IPS-18c (cell line): Measurements from ENCODE around the gene DCAF6.
"Not testable (repeated sequence)": the region's sequence is repeated elsewhere in the genome, so short reads cannot be mapped to it uniquely, and the experiment has no call there.

Experiments used
- H3K4me3 ChIP-seq: 2 replicates; pipeline ENCODE4 v1.7.0; 2013; ENCODE audit warnings: low read depth, mild to moderate bottlenecking, low read length, moderate library complexity; ENCODE audit not compliant: insufficient read depth
- H3K9me3 ChIP-seq: one replicate; pipeline ENCODE4 v1.6.1; 2013; ENCODE audit warnings: mild to moderate bottlenecking, low read length, moderate library complexity; ENCODE audit not compliant: control insufficient read depth, insufficient read depth

DCAF6 gene, protein sequence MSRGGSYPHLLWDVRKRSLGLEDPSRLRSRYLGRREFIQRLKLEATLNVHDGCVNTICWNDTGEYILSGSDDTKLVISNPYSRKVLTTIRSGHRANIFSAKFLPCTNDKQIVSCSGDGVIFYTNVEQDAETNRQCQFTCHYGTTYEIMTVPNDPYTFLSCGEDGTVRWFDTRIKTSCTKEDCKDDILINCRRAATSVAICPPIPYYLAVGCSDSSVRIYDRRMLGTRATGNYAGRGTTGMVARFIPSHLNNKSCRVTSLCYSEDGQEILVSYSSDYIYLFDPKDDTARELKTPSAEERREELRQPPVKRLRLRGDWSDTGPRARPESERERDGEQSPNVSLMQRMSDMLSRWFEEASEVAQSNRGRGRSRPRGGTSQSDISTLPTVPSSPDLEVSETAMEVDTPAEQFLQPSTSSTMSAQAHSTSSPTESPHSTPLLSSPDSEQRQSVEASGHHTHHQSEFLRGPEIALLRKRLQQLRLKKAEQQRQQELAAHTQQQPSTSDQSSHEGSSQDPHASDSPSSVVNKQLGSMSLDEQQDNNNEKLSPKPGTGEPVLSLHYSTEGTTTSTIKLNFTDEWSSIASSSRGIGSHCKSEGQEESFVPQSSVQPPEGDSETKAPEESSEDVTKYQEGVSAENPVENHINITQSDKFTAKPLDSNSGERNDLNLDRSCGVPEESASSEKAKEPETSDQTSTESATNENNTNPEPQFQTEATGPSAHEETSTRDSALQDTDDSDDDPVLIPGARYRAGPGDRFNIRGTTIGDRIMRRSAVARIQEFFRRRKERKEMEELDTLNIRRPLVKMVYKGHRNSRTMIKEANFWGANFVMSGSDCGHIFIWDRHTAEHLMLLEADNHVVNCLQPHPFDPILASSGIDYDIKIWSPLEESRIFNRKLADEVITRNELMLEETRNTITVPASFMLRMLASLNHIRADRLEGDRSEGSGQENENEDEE

DNA sequence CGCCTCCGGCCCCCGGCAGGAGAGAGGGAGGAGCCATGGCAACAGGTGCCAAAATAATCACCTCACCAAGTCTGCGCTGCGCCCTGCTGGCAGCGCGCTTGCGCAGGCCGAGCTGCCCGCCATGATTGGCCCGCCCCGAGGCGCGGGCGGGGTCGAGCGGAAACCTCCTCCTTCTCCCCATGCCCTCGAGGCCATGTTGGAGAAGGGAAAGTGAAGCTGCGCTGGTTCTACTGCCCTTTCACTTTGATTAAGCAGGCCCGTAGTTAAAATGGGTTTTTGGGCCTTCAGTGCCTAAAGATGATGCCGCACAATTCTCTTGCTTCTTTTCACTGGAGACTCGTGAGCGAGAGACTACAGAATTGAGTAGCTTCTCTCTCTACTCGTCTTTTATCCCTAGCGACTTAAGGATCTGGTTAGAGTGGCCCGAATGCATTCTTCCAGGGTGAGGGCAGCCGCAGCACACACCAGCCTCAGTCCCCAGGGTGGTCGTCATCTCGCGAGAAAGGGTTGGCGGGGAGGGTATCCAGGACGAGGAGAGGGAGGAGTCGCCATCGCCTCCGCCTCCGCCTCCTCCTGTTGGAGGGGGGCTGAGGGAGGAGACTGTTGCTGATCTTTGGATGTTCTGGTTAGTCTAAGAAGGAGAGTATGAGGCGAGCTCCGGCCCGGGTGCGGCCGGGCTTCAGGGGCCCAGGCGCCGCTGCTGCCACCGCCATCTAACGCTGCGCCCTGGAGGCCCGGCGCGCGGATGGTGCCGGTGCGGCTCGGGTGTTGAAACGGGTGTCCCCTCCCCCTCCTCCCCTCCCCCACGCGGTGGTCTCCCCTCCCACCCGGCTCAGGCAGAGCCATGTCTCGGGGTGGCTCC, at the start of gene DCAF6:
DCAF6 (plus strand) TSS at position 616 of the 862 bp plus-strand sequence; CDS start at position 845, 229 bp downstream.
- H3K9me3 ChIP-seq: no peaks in the 10 kb centered on the region
- H3K4me3 ChIP-seq: peak within 1 kb of the TSS; percentile 91

DNA sequence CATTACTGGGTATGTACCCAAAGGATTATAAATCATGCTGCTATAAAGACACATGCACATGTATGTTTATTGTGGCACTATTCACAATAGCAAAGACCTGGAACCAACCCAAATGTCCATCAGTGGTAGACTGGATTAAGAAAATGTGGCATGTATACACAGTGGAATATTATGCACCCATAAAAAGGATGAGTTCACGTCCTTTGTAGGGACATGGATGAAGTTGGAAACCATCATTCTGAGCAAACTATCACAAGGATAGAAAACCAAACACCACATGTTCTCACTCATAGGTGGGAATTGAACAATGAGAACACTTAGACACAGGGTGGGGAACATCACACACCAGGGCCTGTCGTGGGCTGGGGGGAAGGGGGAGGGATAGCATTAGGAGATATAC, 49.3 kb upstream of the DCAF6 start:
- not testable (repeated sequence) for H3K4me3 ChIP-seq, H3K9me3 ChIP-seq

- H3K4me3 ChIP-seq: no peak overlapping the region
- H3K9me3 ChIP-seq: peaks cover 2% of the 10 kb centered on the region
Observed at GRCh38 chr1:167890400-167890799, 46.1 kb upstream of the DCAF6 start.

- Histone ChIP-seq H3K4me3 (no peak overlapping the region), H3K9me3 (no peaks in the 10 kb centered on the region)
Observed at GRCh38 chr1:167893798-167894197, 42.7 kb upstream of the DCAF6 start.

- no peaks in the 10 kb centered on the region for H3K9me3 ChIP-seq
Observed at GRCh38 chr1:167898578-167899222, 37.8 kb upstream of the DCAF6 start.

DNA sequence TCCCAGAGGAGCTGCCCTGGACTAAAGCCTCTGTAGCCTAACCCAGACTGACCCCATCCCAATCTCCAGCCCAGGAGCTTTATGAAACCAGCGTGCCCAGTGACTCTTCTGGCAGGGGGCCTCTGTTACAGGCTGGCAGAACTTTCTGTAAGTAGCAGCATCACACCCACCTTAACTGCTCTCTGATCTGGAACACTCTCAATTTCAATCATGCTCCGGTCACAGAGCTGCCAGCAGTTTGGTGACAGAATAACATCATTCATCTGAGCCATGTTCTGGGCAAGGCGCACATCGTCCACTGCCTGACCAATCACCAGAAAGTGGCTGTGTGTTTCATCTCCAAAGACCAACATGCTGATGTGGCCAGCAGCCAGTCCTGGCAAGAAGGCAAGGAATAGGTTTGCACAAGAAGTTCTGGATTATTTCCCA, 37.2 kb upstream of the DCAF6 start:
- H3K9me3 ChIP-seq: no peaks in the 10 kb centered on the region
- H3K4me3 ChIP-seq: no peak overlapping the region

More at GRCh38 chr1:167898578-167899222, 37.8 kb upstream of the DCAF6 start:
- no peak overlapping the region for H3K4me3 ChIP-seq

DNA sequence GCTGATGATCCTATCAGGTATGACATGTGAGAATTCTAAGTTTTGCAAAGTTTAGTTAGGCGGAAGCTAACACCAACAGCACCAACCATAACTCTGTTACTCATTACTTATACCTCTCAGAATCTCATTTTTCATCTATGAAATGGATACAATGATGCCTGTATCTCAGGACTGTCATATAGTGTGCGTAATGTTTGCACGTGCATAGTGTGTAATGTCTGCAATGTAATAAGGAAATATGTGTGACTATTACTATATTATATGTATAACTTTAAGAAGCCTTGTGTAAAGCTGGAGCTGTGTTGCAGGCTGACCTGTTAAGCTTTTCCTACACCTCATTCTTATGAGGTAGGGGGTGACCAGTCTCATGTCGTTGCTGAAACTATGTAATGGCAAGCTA, 35.6 kb upstream of the DCAF6 start:
- Histone ChIP-seq H3K9me3 (no peaks in the 10 kb centered on the region), H3K4me3 (no peak overlapping the region)

GRCh38 chr1:167904652-167905130, 31.8 kb upstream of the DCAF6 start:
- Histone ChIP-seq H3K4me3 (no peak overlapping the region), H3K9me3 (peaks cover 2% of the 10 kb centered on the region)

GRCh38 chr1:167905182-167905581, 31.3 kb upstream of the DCAF6 start:
- Histone ChIP-seq H3K9me3 (peaks cover 4% of the 10 kb centered on the region), H3K4me3 (no peak overlapping the region)

DNA sequence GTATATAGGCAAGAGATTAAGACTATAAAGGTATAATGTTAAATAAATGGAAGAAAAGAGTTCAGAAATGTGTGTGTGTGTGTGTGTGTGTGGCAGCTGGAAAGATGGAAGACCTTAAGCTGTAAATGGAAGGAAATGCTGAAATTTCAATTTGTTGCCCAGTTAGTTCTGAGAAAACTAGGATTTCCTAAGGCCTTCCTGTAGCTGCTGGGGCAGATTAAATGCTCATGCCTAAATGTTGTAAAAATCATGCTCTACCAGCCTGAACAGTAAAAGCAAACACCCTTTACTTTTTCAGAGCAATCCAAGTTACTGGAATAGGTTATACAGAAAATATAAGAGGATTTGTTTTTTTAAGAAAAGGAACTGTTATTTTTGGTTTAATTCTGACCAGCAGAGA, 30.8 kb upstream of the DCAF6 start:
- Histone ChIP-seq H3K4me3 (no peak overlapping the region), H3K9me3 (peaks cover 4% of the 10 kb centered on the region)

DNA sequence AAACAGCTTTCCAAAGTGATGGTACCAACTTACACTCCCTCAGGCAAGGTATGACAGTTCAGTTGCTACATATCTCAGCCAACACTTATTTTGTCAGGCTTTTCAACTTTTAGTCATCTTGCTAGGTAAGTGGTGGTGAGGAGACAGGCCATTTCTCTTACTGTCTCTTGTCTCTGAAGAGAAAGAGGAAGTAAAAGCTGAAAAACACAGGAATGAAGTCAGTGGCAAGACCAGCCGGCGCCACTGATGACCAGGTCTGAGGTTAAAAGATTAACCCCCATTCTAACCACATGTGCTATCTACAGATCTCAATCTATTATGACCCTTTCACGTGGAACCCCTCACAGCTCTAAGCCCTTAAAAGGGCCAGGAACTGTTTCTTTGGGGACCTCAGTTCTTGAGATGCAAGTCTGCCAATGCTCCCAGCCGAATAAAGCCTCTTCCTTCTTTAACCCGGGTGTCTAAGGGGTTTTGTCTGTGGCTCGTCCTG, 26.7 kb upstream of the DCAF6 start:
- Histone ChIP-seq H3K4me3 (no peak overlapping the region), H3K9me3 (peaks cover 4% of the 10 kb centered on the region)

GRCh38 chr1:167910530-167910929, 26.0 kb upstream of the DCAF6 start:
- H3K9me3 ChIP-seq: peaks cover 4% of the 10 kb centered on the region

GRCh38 chr1:167911413-167911812, 25.1 kb upstream of the DCAF6 start:
- peaks cover 4% of the 10 kb centered on the region for H3K9me3 ChIP-seq

More at GRCh38 chr1:167910530-167910929, 26.0 kb upstream of the DCAF6 start:
- H3K4me3 ChIP-seq: no peak overlapping the region

GRCh38 chr1:167912294-167912693, 24.2 kb upstream of the DCAF6 start:
- Histone ChIP-seq H3K9me3 (peaks cover 4% of the 10 kb centered on the region), H3K4me3 (no peak overlapping the region)

More at GRCh38 chr1:167911413-167911812, 25.1 kb upstream of the DCAF6 start:
- no peak overlapping the region for H3K4me3 ChIP-seq

DNA sequence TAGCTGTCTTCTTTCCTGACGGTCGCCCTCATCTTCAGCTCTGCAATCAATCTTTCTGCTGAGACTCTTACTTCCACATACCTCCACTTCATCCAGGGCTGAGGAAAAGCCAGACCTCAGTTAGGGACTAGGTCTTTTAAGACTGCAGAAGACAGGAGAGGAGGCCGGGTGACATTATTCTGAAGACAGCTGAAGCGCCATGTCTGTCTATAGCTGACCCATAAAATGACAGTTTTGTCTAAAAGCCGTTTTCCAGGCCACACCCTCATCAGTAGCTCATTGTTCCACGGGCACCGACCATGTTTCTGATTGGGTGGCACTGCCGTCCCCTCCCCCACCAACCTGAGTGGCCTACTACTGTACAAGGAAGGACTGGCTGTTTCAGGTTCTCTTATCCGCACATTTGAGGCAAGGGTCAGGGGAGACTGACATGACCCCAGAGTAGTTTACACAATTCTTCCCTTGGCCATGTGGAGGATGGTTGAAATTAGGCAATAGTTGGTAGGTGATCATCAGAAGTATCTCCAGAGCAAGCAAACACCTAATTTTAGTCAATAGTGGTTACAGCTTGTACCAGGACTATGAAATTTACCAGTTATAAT, 22.5 kb upstream of the DCAF6 start, which contains the start of gene ADCY10:
ADCY10 (minus strand) TSS at position 240 of the 602 bp plus-strand sequence. CDS start 8,994 bp downstream, outside the sequence.
- peaks cover 4% of the 10 kb centered on the region for H3K9me3 ChIP-seq
- no peak within 1 kb of the TSS for H3K4me3 ChIP-seq

GRCh38 chr1:167915569-167915968, 20.9 kb upstream of the DCAF6 start:
- Histone ChIP-seq H3K4me3 (no peak overlapping the region), H3K9me3 (no peaks in the 10 kb centered on the region)
